A549 (cell line): Measurements from ENCODE around the gene AFF2. TPM values are rescaled to one million over a fixed set of nuclear protein-coding genes. Genes with fewer than 3 reads are reported as not detected.
"Not testable (repeated sequence)": the region's sequence is repeated elsewhere in the genome, so short reads cannot be mapped to it uniquely, and the experiment has no call there.

ENCODE experiments used
- ATAC-seq, 2 experiments: fragments of 200-7000 bp in 1 of 2; fragments of >200 bp in 1 of 2; cut with Nextera tagmentation in 1 of 2; cut with Tn5 transposase in 1 of 2; 3 replicates each; pipeline versions ENCODE4 v1.8.0 to v1.9.1; 2018 to 2020; ENCODE audit warnings: mild to moderate bottlenecking in 1 of 2, moderate library complexity in 1 of 2
- CTCF ChIA-PET: fragments of 300-600 bp; sonication (Branson Sonifier 250); formaldehyde crosslinking; extraction: SDS; loops from one replicate; lab custom pipeline; 2021; ENCODE audit warnings: antibody characterized with exemption, inconsistent platforms; lab: Yijun Ruan, JAX
- POLR2A ChIA-PET: fragments of 350-600 bp; formaldehyde crosslinking; extraction: SDS; loops from one replicate; lab custom pipeline; 2021; ENCODE audit warnings: antibody characterized with exemption, inconsistent platforms; lab: Yijun Ruan, JAX
- DNase-seq, 2 experiments: peaks; one replicate each; pipeline versions ENCODE4 v3.0.0 to v3.0.0-alpha.2; 2011 to 2016; ENCODE audit warnings: low read depth in 1 of 2, low spot score in 1 of 2
- FAIRE-seq: peaks from 2 replicates; lab custom pipeline; 2011; peaks lifted over from hg19 to GRCh38; lab: Jason Lieb, UNC
- H3K27ac ChIP-seq, 2 experiments: fragments of >200 bp; sonication (Bioruptor Twin); formaldehyde crosslinking; 3 replicates each; pipeline ENCODE4 v1.5.1; 2016 to 2017
- H3K4me1 ChIP-seq: fragments of >200 bp; sonication (Bioruptor Twin); formaldehyde crosslinking; 3 replicates; pipeline ENCODE4 v1.6.1; 2016
- H3K4me2 ChIP-seq: fragments of >200 bp; sonication (Bioruptor Twin); formaldehyde crosslinking; 3 replicates; pipeline ENCODE4 v1.6.1; 2016
- H3K4me3 ChIP-seq: fragments of >200 bp; sonication (Bioruptor Twin); formaldehyde crosslinking; 3 replicates; pipeline ENCODE4 v1.5.1; 2016
- H3K9me3 ChIP-seq: fragments of >200 bp; sonication (Bioruptor Twin); formaldehyde crosslinking; 3 replicates; pipeline ENCODE4 v1.6.1; 2016
- ATOH8 ChIP-seq: fragments of 250-450 bp; sonication (Bioruptor Pico); IDR thresholded peaks from 2 replicates; pipeline ENCODE4 v1.5.0; 2020; ENCODE audit warnings: low read depth, mild to moderate bottlenecking, moderate library complexity
- BCL3 ChIP-seq: fragments of >200 bp; sonication (Bioruptor Twin); formaldehyde crosslinking; IDR thresholded peaks from 3 replicates; pipeline ENCODE4 v1.6.1; 2016
- CBX2 ChIP-seq: fragments of 200-600 bp; sonication (generic); IDR thresholded peaks from 2 replicates; pipeline ENCODE4 v1.6.1; 2016; ENCODE audit warnings: low read depth, mild to moderate bottlenecking, borderline replicate concordance
- FOSB ChIP-seq: fragments of 250-450 bp; sonication (Bioruptor Pico); IDR thresholded peaks from 2 replicates; pipeline ENCODE4 v1.5.0; 2020; ENCODE audit warnings: mild to moderate bottlenecking, moderate library complexity
- HEYL ChIP-seq: fragments of 250-450 bp; sonication (Bioruptor Pico); IDR thresholded peaks from 2 replicates; pipeline ENCODE4 v1.8.0; 2021; ENCODE audit warnings: mild to moderate bottlenecking, moderate library complexity
- HOXA7 ChIP-seq: fragments of 250-450 bp; sonication (Bioruptor Pico); IDR thresholded peaks from 2 replicates; pipeline ENCODE4 v1.5.0; 2020; ENCODE audit warnings: mild to moderate bottlenecking, moderate library complexity
- JUNB ChIP-seq: fragments of >200 bp; sonication (Bioruptor Twin); formaldehyde crosslinking; IDR thresholded peaks from 2 replicates; pipeline ENCODE4 v1.6.1; 2016
- KDM1A ChIP-seq: fragments of 200-600 bp; sonication (generic); IDR thresholded peaks from 2 replicates; pipeline ENCODE4 v1.6.1; 2016; ENCODE audit warnings: low read depth, mild to moderate bottlenecking
- MAX ChIP-seq: IDR thresholded peaks from 2 replicates; pipeline ENCODE4 v1.6.1; 2012
- RFX5 ChIP-seq: fragments of 450-650 bp; IDR thresholded peaks from 2 replicates; pipeline ENCODE4 v1.7.1; 2014; ENCODE audit warnings: antibody characterized with exemption, mild to moderate bottlenecking, moderate library complexity
- RNF2 ChIP-seq: fragments of 200-600 bp; sonication (generic); IDR thresholded peaks from 2 replicates; pipeline ENCODE4 v1.6.1; 2016; ENCODE audit warnings: low read depth, mild to moderate bottlenecking, antibody characterized with exemption, moderate library complexity, borderline replicate concordance
- ZNF302 ChIP-seq: fragments of 250-450 bp; sonication (Bioruptor Pico); IDR thresholded peaks from 2 replicates; pipeline ENCODE4 v1.9.0; 2021; ENCODE audit warnings: inconsistent platforms, mild to moderate bottlenecking, moderate library complexity
- WGBS: methylation state at CpG from one replicate; pipeline ENCODE4 v1.1.6; 2017; ENCODE audit errors: missing lambda C conversion rate; 5-methylcytosine and 5-hydroxymethylcytosine counted together
- polyA plus RNA-seq, 4 experiments: library from polyadenylated mRNA; depleted of rRNA in 3 of 4; stranded (reverse); fragments of >200 nt; fragmentation: RNase III in 1 of 4; extraction: RNeasy Plus Mini Kit Qiagen cat#74134 plus additional on column Dnase treatment in 1 of 4; gene quantifications; 2 replicates in 3 of 4; 3 replicates in 1 of 4; pipeline ENCODE4 v1.2.3, GENCODE V29; 2011 to 2017
- TF ChIP-seq, protein P1 (sequence below): fragments of 450-650 bp; IDR thresholded peaks from 2 replicates; pipeline ENCODE4 v1.6.1; 2014; ENCODE audit warnings: antibody characterized with exemption
- TF ChIP-seq, protein P2 (sequence below): fragments of 250-450 bp; sonication (Bioruptor Pico); IDR thresholded peaks from 2 replicates; pipeline ENCODE4 v1.5.0; 2021; ENCODE audit warnings: mild to moderate bottlenecking, moderate library complexity, borderline replicate concordance
- TF ChIP-seq, protein P3 (sequence below): fragments of 200-600 bp; sonication (generic); IDR thresholded peaks from 2 replicates; pipeline ENCODE4 v1.6.1; 2016; ENCODE audit warnings: antibody characterized with exemption, mild to moderate bottlenecking, moderate library complexity

The AFF2 gene
- polyA plus RNA-seq, 2 of the 4 experiments (the other 2 are of a cell fraction), result 0.04 TPM; not detected in 1

- H3K9me3 ChIP-seq, result no peaks in the 10 kb centered on the region
- no peak overlapping the region for H3K4me2 ChIP-seq
- CTCF ChIA-PET, result no interaction called here
- no peaks in the 10 kb centered on the region for H3K4me1 ChIP-seq
- POLR2A ChIA-PET, result no interaction called here
- ATAC-seq, result no peak
- DNase-seq, result no peak
- WGBS, result 0% methylated on average over 1 of the region's 1 CpG
- H3K4me3 ChIP-seq, result no peak overlapping the region
- TF ChIP-seq, protein P1, sequence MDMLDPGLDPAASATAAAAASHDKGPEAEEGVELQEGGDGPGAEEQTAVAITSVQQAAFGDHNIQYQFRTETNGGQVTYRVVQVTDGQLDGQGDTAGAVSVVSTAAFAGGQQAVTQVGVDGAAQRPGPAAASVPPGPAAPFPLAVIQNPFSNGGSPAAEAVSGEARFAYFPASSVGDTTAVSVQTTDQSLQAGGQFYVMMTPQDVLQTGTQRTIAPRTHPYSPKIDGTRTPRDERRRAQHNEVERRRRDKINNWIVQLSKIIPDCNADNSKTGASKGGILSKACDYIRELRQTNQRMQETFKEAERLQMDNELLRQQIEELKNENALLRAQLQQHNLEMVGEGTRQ, result no peak
- TF ChIP-seq, protein P2, sequence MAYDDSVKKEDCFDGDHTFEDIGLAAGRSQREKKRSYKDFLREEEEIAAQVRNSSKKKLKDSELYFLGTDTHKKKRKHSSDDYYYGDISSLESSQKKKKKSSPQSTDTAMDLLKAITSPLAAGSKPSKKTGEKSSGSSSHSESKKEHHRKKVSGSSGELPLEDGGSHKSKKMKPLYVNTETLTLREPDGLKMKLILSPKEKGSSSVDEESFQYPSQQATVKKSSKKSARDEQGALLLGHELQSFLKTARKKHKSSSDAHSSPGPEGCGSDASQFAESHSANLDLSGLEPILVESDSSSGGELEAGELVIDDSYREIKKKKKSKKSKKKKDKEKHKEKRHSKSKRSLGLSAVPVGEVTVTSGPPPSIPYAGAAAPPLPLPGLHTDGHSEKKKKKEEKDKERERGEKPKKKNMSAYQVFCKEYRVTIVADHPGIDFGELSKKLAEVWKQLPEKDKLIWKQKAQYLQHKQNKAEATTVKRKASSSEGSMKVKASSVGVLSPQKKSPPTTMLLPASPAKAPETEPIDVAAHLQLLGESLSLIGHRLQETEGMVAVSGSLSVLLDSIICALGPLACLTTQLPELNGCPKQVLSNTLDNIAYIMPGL, result no peak
- no peak for FAIRE-seq
- no peak overlapping the region for H3K27ac ChIP-seq
Observed at GRCh38 chrX:148664171-148664570, 163.8 kb downstream of the AFF2 start.

DNA sequence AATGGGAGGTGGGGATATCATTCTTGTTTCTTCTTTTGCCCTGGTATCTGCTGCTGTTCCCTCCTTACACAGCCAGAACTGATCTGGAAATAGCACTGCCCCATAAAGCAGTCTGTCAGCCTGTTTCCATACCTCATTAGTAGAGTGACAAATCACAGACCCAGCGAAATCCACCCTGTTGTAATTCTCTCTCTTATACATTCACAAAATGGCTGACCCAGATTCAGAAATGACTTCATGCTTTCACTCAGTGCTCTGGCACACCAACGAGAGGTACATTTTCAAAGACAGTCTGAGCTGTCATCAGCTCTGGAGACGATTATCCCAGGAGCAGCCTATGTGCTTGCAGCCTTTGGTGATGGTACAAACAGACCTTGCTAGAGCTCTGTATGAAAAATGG is 164.6 kb downstream of the AFF2 start:
- DNase-seq (no peak), ATAC-seq (no peak), FAIRE-seq (no peak)
- Histone ChIP-seq H3K4me3 (no peak overlapping the region), H3K4me2 (no peak overlapping the region), H3K27ac (no peak overlapping the region), H3K9me3 (no peaks in the 10 kb centered on the region), H3K4me1 (no peaks in the 10 kb centered on the region)
- WGBS, result 3% methylated on average over 3 of the region's 3 CpGs
- CTCF ChIA-PET, result no interaction called here
- POLR2A ChIA-PET, result no interaction called here
- no peak for TF ChIP-seq ATOH8
- no peak for TF ChIP-seq JUNB
- TF ChIP-seq BCL3, result no peak
- no peak for TF ChIP-seq RFX5
- TF ChIP-seq FOSB (CRISPR knock-in tag), result no peak
- no peak for TF ChIP-seq CBX2
- no peak for TF ChIP-seq MAX
- TF ChIP-seq HEYL (CRISPR knock-in tag), result no peak
- no peak for TF ChIP-seq ZNF302
- no peak for TF ChIP-seq KDM1A
- no peak for TF ChIP-seq RNF2
- no peak for TF ChIP-seq HOXA7
- TF ChIP-seq, protein P1, result no peak

GRCh38 chrX:148669175-148669574 is 168.8 kb downstream of the AFF2 start:
- CTCF ChIA-PET, H3K4me3 ChIP-seq, POLR2A ChIA-PET, H3K27ac ChIP-seq, H3K4me1 ChIP-seq, DNase-seq, FAIRE-seq, ATAC-seq, H3K4me2 ChIP-seq, H3K9me3 ChIP-seq: not testable (repeated sequence)
- 29% methylated on average over 3 of the region's 3 CpGs for WGBS

DNA sequence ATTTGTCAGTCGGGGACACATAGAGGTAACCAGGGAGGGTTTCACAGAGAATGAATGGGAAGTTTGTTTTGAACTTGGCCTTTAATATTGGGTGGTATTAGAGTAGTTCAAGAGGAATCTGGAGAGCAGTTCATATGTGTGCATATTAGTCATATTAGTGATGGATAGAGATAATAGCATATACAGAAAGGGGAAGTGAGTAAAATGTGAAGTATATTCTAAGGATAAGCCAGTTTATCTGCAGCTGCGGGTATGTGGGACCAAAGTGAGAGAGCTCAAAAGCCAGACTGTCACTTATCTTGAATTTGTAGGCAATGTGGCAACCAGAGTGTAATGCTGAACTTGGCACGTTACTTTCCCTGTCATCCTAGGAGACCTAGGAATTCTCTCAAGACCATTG is 169.9 kb downstream of the AFF2 start:
- Histone ChIP-seq H3K9me3 (no peaks in the 10 kb centered on the region), H3K4me1 (no peaks in the 10 kb centered on the region), H3K4me3 (no peak overlapping the region), H3K4me2 (no peak overlapping the region), H3K27ac (no peak overlapping the region)
- TF ChIP-seq, protein P3, sequence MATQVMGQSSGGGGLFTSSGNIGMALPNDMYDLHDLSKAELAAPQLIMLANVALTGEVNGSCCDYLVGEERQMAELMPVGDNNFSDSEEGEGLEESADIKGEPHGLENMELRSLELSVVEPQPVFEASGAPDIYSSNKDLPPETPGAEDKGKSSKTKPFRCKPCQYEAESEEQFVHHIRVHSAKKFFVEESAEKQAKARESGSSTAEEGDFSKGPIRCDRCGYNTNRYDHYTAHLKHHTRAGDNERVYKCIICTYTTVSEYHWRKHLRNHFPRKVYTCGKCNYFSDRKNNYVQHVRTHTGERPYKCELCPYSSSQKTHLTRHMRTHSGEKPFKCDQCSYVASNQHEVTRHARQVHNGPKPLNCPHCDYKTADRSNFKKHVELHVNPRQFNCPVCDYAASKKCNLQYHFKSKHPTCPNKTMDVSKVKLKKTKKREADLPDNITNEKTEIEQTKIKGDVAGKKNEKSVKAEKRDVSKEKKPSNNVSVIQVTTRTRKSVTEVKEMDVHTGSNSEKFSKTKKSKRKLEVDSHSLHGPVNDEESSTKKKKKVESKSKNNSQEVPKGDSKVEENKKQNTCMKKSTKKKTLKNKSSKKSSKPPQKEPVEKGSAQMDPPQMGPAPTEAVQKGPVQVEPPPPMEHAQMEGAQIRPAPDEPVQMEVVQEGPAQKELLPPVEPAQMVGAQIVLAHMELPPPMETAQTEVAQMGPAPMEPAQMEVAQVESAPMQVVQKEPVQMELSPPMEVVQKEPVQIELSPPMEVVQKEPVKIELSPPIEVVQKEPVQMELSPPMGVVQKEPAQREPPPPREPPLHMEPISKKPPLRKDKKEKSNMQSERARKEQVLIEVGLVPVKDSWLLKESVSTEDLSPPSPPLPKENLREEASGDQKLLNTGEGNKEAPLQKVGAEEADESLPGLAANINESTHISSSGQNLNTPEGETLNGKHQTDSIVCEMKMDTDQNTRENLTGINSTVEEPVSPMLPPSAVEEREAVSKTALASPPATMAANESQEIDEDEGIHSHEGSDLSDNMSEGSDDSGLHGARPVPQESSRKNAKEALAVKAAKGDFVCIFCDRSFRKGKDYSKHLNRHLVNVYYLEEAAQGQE, result no peak
- FAIRE-seq, result no peak
- POLR2A ChIA-PET, result no interaction called here
- 0% methylated on average over 3 of the region's 3 CpGs for WGBS
- no peak for ATAC-seq
- CTCF ChIA-PET, result no interaction called here
- DNase-seq, result no peak
